Retina (tissue), 1 donor: ENCODE data around the gene ACOT11.
A peak's percentile ranks its signal among the peaks of the same experiment; 100 is the strongest.

ENCODE experiments used
- DNase-seq: peaks from one replicate; pipeline ENCODE4 v3.0.0-alpha.2; 2016

Gene ACOT11

DNA sequence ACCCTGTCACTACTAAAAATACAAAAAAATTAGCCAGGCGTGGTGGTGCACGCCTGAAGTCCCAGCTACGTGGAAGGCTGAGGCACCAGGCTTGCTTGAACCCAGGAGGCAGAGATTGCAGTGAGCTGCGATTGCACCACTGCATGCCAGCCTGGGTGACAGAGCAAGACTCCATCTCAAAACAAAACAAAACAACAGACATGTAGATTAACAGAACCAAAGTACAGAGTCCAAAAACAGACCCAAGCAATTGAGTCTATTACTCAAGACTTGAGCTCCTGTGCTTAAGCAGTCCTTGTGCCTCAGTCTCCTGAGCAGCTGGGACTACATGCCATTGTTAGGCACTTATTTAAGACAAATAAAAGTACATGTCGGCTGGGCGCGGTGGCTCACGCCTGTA is 9.5 kb upstream of the ACOT11 start:
- no peak for DNase-seq

DNA sequence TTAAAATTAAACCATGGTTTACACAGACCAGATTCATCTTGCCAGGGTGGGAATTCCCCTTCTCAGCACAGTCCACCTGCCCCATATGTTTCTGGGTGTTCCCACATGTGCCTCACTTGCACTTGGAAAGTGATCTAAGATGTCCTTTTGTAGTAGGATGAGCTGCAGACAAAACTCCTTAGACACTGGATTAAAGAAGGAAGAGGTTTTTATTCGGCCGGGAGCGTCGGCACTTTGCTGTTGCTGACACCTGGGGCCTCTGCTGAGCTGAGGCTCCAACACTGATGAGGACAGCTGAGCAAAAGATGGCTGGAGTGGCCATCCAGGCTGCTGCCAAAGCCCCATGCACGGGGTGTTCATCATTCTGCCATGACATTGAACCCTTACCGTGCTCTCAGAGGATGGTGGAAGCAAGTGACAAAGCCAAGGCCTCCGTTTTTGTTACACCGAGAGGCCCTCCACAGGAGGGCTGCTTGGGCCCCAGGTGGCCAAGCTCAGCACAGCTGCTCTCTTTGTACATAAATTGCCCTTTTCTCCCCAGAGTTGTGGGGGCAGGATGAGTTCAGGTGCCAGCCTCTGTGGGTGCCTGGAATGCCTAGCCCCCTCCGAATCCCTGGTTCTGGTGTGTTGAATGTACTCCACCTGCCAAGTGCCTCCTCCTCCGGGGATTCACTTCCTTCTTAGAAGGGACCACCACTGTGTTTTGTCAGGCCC is 7.3 kb upstream of the ACOT11 start:
- no peak for DNase-seq

DNA sequence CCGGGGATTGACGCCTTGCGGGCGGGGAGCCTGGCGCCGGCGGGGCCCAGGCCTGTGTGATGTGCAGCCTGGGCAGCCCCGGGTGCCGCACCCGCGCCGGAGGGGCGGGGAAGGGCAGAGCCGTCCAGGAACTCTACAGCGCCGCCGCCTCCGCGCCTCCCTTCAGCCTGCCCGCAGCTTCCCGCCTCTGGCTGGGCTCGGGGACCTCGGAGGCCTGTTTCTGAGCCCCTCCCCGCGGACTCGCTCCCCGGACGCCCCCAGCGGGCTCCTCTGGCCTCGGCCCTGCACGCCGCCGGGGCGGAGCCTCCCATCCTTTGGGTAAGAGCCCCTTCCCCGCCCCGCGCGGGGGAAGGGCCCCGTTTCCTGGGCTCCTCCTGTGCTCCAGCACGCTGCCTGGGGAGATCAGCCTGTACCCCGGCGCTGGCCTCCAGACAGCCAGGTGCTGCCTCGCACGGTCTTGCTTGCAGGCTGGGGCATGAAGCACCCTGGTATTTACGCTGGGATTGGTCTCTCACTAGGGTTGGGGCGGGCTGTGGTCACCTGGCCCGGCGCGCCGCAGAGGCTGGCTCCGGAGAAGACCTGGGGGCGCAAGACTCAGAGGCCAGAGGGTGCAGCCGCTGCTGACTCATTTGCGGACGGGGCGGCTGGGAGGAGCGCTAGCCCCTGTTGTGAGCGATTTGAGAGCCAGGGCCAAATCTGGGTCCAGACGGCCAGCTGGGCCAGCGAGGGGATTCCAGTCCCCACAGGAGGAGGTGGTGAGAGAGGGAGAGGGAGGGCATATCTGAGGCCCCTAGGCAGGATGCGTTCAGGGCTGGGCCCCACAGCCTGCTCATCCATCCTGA is 5.7 kb upstream of the ACOT11 start:
- DNase-seq: peak; percentile 87

DNA sequence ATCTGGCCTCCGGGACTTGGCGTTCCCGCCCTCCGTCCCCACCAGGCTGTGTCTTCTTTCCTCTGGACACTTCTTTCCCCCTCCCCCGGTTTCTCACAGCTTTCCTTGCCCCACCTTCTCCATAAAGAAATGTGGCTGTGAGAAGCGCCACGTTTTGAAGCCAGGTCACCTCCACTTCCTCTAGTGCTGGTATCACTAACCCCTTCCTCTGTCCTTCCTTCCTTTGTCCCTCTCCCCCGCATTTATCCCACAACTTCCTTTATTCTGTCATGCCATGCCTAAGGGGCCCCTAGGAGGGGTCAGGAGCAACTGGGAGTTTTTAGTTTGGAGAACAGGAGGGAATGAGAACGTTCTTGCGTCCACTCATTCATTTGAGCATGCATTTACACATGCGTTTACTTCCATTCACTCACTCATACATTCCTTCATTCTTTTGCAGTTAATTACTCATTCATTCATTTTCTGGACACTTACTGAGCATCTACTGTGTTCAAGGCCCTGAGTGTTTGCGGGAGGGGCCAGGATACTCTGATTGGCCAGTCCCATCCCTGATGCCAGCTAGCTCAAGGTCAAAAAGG is 5.0 kb upstream of the ACOT11 start:
- no peak for DNase-seq

DNA sequence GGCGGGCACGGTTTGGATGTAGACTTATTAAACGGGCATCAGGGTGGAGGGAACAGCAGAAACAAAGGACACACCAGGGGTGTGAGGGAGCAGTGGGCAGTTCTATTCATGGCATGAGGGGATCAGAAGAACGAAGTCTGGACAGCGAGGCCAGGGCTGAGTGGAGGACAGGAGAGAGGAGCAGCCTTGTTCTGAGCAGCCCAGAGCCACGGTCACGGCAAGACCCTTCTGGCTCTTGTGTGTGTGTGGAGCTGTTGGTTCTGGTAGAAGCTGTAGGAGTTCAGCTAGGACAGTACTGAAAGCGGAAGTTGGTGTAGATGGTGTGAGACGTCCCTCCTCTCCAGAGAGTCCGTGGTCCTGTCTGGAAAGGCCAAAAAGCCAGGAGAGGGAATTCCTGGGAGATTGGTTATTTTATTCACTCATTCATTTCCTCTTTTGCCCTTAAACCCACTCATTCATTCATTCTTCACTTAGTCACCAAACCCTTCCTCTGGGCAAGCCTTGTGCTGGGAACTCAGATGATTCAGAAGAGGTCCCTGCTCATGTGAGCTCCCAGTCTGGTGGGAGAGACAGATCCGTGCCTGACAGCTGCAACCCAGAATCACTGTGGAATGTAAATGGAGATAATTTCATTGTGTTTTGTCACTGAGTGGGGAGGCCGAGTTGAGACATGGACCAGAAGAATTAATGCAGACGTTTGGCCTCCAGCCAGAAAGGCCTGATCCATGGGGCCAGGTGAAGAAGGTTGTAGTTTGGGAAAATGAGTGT is 4.1 kb upstream of the ACOT11 start:
- peak; percentile 66 for DNase-seq

DNA sequence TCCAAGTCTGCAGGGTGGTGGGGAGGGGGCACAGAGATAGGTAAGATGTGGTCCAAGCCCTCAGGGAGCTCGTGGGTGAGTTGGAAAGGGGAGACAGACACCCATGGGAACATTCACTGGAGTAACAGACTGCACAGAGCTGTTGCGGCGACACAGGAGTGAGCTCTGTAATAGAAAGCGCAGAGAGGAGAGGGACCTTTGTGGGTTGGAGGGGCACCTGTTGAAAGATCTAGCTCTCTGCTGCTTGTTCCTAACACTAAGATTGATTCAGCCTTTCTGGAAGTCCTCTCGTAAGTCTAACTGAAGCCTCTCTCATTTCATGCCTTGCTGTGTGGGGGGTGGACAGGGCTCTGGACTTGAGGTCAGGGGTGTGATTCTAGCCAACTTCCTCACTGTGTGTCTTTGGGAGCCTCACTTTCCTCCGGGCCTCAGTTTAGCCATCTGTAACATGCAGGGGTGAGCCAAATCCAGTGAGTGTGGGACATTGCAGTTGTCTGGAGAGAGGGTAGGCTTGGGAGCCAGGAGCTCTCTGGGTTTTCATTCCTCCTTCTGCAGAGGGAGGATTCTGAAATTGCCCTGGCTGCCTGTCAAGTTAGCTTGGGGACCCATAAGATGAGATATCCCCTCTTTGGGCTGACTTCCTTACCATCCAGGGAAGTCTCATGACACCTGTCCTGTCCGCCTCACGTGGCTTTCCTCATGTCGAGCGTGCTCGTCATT is 2.0 kb upstream of the ACOT11 start:
- no peak for DNase-seq

DNA sequence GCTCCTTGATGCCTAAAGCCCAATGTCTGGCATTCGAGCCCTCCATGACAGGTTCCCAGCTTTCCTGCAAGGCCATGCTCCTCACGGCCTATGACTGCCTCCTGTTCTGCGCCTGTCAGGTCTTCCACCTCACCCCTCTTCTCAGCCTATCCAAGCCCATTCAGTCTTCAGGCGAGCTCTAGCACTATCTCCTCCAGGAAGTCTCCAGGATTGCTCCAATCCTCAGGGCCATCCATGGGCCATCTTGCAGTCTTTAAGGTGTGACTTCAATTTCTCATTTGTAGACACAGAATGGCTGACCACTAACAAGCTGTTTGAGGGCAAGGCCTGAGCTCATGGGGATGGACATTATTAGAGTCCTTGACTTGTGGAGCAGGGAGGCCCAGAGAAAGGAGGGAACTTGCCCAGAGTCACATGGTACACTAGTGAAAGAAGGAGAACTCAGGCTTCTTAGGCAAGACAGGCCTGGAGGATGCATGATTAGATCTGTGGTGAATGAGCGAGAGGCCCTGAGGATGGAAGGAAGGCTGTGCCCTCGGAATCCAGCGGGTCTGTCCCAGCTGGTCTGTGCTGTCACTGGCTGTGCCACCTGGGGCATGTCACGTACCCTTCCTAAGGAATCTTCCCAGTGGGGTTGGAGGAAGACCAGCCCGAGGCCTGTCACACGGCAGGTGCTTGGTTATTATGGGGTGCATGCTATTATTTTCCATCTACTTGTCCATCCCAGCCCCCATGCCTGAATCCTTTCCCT is 1.2 kb upstream of the ACOT11 start:
- DNase-seq: no peak

DNA sequence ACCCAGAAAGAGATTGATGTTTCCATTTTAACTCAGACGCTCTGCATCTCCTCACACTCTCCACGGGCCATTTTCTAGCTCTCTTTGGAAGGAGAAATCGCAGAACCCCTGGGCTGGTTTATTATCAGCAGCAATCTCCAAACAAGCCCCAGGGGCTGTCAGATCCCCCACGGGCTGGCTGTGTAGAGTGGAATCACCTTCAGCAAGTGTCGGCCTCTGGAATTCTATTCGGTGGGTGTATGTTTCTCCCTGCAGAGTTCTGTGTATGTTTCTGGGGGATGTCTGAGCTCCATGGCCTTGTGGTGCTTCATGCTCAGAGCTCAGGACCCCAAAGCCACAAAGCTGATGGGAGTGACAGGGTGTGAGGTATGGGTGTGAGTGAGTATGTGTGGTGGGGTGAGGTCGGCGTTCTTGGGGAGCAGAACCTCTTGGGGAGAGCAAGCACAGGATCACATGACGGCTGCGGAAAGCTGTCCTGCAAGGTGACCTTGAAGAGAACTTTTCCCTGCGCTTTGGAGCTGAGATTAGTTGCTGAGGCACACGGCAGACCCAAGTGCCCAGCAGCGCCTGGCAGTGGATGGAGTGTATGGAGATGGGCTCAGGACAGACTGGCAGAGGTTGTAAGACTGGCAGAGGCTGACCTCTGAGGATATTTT is 489 bp downstream of the ACOT11 start:
- DNase-seq: no peak

DNA sequence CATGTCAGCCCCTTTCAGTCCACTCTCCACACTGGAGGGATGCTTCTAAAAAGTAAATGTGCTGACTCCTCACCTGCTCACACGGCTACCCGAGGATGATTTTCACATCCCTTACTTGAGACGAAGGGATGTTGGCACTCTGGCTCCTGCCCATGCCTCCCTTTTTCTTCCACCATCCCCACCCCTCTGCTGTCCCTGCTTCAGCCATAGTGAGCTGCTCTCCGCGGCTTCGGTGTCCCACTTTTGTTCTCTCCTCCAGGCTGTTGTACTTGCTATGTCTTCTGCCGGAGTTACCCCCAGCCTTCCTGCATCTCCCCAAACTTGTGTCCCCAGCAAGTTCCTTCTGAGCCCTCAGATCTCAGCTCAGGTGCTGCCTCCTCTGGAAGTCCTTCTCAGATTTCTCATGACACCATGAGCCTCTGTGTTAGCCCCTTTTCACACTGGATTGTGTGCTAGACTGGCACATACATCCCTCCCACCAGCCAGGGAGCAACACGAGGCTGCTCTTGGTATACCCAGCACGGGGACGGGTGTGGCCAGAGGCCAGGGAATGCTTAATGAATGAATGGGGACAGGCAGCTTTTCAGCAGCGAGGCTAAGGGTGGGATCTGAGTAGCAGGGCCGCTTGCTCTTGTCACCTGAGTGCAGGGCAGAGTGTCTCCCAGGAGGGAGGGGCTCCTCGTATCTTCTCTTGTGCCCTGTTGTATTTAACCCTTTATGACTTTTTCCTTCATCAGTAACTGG is 1.3 kb downstream of the ACOT11 start:
- no peak for DNase-seq

DNA sequence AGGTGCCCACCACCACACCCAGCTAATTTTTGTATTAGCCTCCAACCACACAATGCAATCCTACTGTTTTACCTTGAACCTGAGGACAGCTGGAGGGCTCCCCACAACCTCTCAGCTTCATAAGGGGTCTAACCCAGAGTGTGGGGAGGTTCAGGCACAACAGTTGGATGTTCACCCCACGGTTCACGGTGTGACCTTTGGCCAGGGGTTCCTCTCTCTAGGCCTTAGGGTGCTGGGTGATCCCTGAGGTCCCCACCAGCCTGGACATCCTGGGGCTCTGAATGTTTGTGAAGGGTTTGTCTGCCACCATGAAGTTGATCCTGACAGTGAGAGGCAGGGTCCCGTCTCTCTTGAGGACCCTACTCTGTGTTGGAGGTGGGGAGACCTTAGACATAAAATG is 3.9 kb downstream of the ACOT11 start:
- no peak for DNase-seq

DNA sequence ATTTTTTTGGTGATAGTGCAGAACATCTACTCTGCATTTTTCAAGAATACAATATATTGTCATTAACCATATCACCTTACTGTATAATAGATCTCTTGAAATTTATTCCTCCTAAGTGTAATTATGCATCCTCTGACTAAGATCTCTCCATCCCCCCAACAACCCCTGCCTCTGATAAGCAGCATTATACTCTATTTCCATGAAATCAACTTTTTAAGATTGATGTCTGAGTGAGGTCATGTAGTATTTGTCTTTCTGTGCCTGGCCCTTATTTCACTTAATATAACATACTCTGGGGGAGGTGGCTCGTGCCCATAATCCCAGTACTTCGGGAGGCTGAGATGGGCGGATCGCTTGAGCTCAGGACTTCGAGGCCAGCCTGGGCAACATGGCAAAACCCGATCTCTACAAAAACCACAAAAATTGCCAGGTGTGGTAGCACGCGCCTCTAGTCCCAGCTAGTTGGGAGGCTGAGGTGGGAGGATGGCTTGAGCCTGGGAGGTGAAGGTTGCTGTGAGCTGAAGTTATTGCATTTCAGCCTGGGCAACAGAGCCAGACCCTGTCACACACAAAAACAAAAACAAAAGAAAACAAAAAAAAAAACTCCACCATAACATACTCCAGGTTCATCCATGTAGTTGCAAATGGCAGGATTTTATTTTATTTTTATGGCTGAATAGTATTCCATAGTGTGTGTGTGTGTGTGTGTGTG is 5.7 kb downstream of the ACOT11 start:
- no peak for DNase-seq

DNA sequence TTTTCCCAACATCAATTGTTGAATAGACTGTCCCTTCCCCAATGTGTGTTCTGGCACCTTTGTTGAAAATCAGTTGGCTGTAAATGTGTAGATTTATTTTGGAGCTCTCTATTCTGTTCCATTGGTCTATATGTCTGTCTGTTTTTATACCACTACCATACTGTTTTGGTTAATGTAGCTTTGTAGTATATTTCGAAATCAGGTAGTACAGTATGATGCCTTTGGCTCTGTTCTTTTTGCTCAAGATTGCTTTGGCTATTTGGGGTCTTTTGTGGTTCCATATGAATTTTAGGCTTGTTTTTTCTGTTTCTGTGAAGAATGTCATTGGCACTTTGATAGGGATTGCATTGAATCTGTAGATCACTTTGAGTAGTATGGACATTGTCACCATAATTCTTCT is 8.1 kb downstream of the ACOT11 start:
- no peak for DNase-seq

DNA sequence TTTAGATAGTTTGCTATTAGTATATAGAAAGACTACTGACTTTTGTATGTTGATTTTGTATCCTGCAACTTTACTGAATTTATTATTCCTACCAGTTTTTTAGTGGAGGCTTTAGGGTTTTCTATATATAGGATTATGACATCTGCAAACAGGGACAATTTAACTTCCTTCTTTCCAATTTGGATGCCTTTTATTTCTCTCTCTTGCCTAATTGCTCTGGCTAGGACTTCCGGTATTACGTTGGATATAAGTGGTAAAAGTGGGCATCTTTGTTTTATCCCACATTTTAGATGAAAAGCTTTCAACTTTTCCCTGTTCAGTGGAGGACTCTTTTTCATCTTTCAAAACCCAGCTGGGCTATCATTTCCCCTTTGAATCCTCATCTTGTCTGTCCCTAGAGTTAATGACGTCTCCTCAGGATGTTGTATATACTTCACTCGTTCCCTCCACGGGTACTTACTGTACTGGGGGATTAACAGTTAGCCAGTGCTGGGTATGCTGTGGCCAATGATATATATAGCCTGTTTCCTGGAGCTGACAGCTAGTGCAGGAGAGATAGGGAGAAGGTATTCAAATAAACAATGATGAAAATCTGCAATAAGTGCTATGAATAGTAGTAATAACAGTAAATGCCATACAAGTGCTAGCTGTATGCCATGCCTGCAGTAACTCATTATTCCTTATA is 9.8 kb downstream of the ACOT11 start:
- no peak for DNase-seq

DNA sequence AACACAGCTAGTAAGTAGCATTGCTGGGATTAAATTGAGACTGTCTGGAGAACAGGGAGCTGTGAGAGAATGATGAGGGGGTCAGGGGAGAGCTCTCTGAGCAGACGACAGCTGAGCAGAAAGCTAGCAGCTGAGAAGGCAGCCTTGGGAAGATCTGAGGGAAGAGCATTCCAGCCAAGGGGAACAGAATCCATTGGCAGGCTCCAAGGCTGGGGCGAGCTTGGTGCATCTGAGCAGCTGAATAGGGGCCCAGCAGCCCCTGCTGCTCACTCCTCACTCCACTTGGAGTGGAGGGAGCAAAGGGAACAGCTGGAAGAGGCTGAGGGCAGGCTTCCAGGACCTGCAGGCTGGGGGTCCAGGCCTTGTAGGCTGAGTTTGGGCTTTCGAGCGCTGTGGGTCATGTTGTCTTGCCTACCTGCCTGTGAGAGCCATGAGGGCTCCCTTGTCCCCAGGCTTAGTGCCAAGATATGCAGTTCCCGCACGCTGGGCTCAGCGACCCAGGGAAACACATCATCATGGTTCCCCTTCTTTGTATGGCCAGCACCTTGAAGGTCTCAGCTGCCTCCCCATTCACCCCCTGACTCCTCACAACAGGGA is 10.5 kb downstream of the ACOT11 start:
- no peak for DNase-seq

DNA sequence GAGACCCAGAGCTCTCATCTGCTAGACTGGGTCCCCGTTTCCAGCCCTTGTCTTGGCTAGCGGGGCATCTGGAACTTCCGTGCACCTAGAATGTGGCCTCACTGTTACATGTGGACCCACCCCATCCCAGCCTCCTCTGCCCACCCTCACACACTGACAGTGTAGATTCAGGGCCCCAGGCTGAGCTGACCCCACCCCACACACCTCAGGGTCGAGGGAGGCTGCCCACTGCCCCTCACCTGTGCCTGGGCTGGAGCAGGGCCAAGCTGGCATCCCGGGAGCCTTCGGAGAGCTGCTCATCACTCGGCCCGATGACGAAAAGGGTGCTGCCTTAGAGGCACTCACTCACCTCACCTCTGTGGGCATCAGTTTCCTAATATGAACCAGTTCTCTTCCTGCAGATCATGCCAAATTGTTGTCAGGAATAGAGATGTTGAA is 11.1 kb downstream of the ACOT11 start:
- no peak for DNase-seq

DNA sequence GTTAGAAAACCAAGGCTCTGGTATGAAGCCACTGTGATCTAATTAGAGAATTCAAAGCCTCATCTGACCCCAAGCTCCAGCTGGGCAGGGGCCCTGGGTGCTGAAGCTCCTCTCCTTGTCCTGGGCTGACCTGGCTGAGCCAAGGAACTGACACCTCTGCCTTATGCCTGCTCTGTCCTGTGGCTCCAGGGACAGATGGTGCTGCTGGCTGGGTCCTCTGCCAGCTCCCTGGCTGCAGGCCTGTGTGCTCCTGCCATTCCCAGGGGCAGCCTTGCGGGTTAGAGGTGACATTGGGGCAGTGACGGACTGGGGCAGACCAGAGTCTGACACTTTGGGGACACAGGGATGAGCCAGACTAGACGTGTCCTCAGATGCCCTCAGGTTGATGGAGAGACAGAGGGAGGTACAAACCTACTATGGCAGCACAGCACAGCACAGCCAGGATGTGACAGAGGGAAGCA is 11.8 kb downstream of the ACOT11 start:
- DNase-seq: no peak

DNA sequence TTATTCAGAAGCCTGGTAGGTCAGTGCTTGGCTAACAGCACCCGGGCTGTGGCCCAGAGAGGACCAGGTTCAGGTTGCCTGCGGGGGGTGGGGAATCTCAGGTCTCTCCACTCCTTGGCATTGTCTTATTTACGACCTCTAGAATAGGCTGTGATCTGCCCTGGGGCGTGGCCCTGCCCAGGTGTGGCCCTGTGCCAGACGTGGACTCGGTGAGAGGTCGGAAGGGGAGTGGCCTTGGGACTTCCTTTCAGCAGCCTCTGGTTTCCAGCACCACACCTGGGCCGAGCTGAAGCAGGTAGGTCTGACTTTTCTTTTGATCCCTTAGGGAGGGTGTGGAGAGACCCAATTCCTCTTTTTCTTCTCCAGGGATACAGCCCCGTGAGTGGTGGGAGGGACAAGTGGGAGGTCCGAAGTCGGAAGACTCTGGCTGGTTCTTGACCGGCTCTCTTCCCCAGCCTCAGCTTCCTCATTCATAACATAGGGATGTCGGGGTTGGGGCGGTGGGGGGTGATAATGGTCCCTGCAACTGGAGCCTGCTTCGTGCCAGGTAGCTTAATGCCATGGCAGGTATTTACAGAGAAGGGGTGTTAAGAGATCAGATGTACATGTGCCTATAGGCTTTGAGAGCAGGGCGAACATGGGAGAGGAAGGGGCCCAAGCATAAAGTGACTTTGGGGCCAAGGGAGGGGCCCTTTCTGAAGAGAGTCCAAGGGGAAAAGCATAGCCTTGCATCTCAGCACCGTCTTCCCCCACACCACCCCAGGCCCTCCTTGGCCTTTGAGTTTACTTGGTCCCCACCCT is 16.5 kb downstream of the ACOT11 start:
- no peak for DNase-seq

DNA sequence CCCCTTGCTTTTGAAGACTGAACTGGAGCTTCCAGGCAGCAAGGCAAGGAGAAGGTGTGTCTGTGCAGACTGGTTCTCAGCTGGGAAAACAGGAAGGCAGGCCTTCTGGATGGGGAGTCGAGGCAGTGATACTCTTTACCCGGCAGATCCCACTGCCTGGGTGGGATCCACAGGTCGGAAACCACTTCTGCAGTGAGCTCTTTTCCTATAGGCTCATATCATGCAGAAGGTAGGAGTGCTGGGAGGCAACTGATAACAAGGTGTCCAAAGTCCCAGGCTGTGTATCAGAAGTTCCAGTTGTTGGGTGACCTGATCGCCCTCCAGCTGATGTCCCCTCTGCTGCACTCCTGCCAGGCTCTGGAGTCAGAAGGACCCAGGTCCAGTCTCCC is 17.1 kb downstream of the ACOT11 start:
- DNase-seq: no peak
